Heart right ventricle (tissue), 16 donors: ENCODE results near the gene SPC24. TPM values are rescaled to one million over a fixed set of nuclear protein-coding genes. Genes with fewer than 3 reads are reported as not detected.
"Not testable (repeated sequence)": the region's sequence is repeated elsewhere in the genome, so short reads cannot be mapped to it uniquely, and the experiment has no call there.

Source experiments
- ATAC-seq, 8 donors: fragments of 200-7000 bp; cut with Tn5 transposase; one replicate each; pipeline ENCODE4 v1.9.1; 2020; ENCODE audit warnings: mild to moderate bottlenecking in 8 of 8, moderate library complexity in 8 of 8, moderate number of reproducible peaks in 1 of 8
- DNase-seq, 2 donors: peaks; one replicate each; pipeline ENCODE4 v3.0.0-alpha.2; 2020
- H3K27ac ChIP-seq, 10 donors: fragments of 200-600 bp; sonication (generic) in 2 of 10; one replicate each; pipeline versions ENCODE4 v1.5.0 to v1.8.0; 2020 to 2022; ENCODE audit warnings: mild to moderate bottlenecking in 3 of 10
- H3K27me3 ChIP-seq, 7 donors: fragments of 200-600 bp; one replicate each; pipeline ENCODE4 v1.8.0; 2021 to 2022; ENCODE audit warnings: mild to moderate bottlenecking in 2 of 7
- H3K36me3 ChIP-seq, 9 donors: fragments of 200-600 bp; sonication (generic) in 1 of 9; one replicate each; pipeline versions ENCODE4 v1.5.0 to v1.8.0; 2020 to 2022; ENCODE audit warnings: mild to moderate bottlenecking in 2 of 9
- H3K4me1 ChIP-seq, 9 donors: fragments of 200-600 bp; sonication (generic) in 1 of 9; one replicate each; pipeline versions ENCODE4 v1.5.0 to v1.8.0; 2020 to 2022; ENCODE audit warnings: mild to moderate bottlenecking in 4 of 9
- H3K4me3 ChIP-seq, 10 donors: fragments of 200-600 bp; sonication (generic) in 2 of 10; one replicate each; pipeline versions ENCODE4 v1.5.0 to v1.8.0; 2020 to 2022; ENCODE audit warnings: mild to moderate bottlenecking in 7 of 10, moderate library complexity in 2 of 10
- H3K9me3 ChIP-seq, 11 donors: fragments of 200-600 bp in 10 of 11; sonication (generic) in 2 of 11; one replicate each; pipeline versions ENCODE4 v1.5.0 to v1.8.0; 2013 to 2022; ENCODE audit warnings: mild to moderate bottlenecking in 2 of 11, control low read depth in 1 of 11, moderate library complexity in 1 of 11
- WGBS, 2 donors: extraction: QIAGEN DNeasy Blood & Tissue Kit; methylation state at CpG; one replicate each; pipeline ENCODE4 v1.1.7; 2013; ENCODE audit warnings: inconsistent platforms in 1 of 2; 5-methylcytosine and 5-hydroxymethylcytosine counted together
- intact Hi-C, 10 donors: fragments of 100-400 bp; cut with DNase I; formaldehyde crosslinking; loops; one replicate each; pipeline versions ENCODE4 v1.11.1 to v1.14.2; 2022
- microRNA-seq, 2 donors: library from miRNA; unstranded; fragments of <30 nt; microRNA quantifications; one replicate each; pipeline ENCODE4 v1.2.0, GENCODE V29; 2021
- polyA plus RNA-seq, 2 donors: library from polyadenylated mRNA; stranded (reverse); fragments of 200-250 nt; gene quantifications; one replicate each; pipeline ENCODE4 v1.2.3, GENCODE V29; 2013
- total RNA-seq, 10 donors: library from RNA; stranded (reverse); fragmentation: NEBNext Ultra II Directional in 3 of 10; extraction: Animal tissue kit (Norgen Biotek cat#: 25700) in 3 of 10; gene quantifications; one replicate each; pipeline versions ENCODE4 v1.2.1 to v1.2.4, GENCODE V29; 2021 to 2023
- TF ChIP-seq, protein P1 (sequence below), 9 donors: fragments of 200-600 bp; sonication (generic) in 2 of 9; IDR thresholded peaks; one replicate each; pipeline versions ENCODE4 v1.5.0 to v1.8.0; 2021 to 2022; ENCODE audit warnings: antibody characterized with exemption in 9 of 9, mild to moderate bottlenecking in 5 of 9, moderate library complexity in 1 of 9
- donor health status: Arrhythmogenic right ventricular cardiomyopathy.
- donor health status: ischemic (EF 13 %, LVEDD 7.1; RV severe dilation, severe dysfunction).
- donor health status: healthy with polysubstance abuse.
- donor health status: DM: no; HTN: yes; CAD: no.
- donor health status: DM: no; HTN: no; CAD: no.
- donor health status: ischemic (EF 25% LVEDD 6.9; RV normal size, moderate dysfunction).
- donor health status: ischemic (EF 25% LVEDD 5.7; RV mildly dilated, moderate dysfunction).
- donor health status: healthy.
- donor health status: DM: yes; HTN: yes; CAD: no.
- donor health status: Ischemic cardiomyopathy.
- donor health status: ischemic (EF 35%, LVEDD 5.7; RV mildly dilated, moderate dysfunction).
- donor health status: nonischemic (EF 11% LVEDD 7.7; RV severe dilation, severe dysfunction).
- donor health status: DM: yes; HTN: yes; CAD: no.
- donor health status: PGD.
- donor health status: ischemic (EF 29% LVEDD 5.4; RV normal size, mild dysfunction).
- donor health status: nonischemic (EF 23%, LVEDD 6.1; RV moderate dilation, normal function).

Gene SPC24
- total and polyA plus RNA-seq, 12 donors: 0.93 to 8.5 (median 3.2) TPM

DNA sequence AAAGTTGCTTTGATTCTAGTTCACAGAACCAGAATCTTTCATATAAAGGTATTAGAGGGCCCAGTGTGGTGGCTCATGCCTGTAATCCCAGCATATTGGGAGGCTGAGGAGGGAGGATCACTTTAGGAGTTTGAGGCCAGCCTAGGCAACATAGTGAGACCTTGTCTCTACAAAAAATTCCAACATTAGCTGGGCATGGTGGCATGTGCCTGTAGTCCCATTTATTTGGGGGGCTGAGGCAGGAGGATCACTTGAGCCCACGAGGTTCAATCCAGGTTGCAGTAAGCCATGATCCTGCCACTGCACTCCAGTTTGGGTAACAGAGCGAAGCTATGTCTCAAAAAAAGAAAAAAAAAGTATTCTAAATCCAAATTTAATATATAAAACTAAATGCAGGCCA is 57.3 kb downstream of the SPC24 start:
- Histone ChIP-seq H3K4me1 (peaks cover 4 to 58% (median 43%) of the 10 kb centered on the region in 9 donors), H3K9me3 (peaks cover 0 to 11% (median 4%) of the 10 kb centered on the region in 11 donors), H3K4me3 (no peak overlapping the region), H3K27me3 (no peaks in the 10 kb centered on the region), H3K27ac (no peak overlapping the region), H3K36me3 (peaks cover 0 to 70% (median 9%) of the 10 kb centered on the region in 9 donors)
- 91 to 94% methylated on average over 2 of the region's 2 CpGs for WGBS, 2 donors
- no peak for DNase-seq
- TF ChIP-seq, protein P1, sequence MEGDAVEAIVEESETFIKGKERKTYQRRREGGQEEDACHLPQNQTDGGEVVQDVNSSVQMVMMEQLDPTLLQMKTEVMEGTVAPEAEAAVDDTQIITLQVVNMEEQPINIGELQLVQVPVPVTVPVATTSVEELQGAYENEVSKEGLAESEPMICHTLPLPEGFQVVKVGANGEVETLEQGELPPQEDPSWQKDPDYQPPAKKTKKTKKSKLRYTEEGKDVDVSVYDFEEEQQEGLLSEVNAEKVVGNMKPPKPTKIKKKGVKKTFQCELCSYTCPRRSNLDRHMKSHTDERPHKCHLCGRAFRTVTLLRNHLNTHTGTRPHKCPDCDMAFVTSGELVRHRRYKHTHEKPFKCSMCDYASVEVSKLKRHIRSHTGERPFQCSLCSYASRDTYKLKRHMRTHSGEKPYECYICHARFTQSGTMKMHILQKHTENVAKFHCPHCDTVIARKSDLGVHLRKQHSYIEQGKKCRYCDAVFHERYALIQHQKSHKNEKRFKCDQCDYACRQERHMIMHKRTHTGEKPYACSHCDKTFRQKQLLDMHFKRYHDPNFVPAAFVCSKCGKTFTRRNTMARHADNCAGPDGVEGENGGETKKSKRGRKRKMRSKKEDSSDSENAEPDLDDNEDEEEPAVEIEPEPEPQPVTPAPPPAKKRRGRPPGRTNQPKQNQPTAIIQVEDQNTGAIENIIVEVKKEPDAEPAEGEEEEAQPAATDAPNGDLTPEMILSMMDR (IDR thresholded peaks at IDR 0.05): no peak
- intact Hi-C loops: no loop called here
- ATAC-seq: no peak

GRCh38 chr19:11097367-11097766 is 58.2 kb downstream of the SPC24 start:
- H3K27ac ChIP-seq: peak overlapping the region in 4 of 10 donors; percentile 78 to 99 (median 96)
- DNase-seq, H3K4me3 ChIP-seq, ATAC-seq, H3K27me3 ChIP-seq, intact Hi-C loops: not testable (repeated sequence)
- WGBS, 2 donors: 95 to 96% methylated on average over 6 of the region's 6 CpGs
- peaks cover 0 to 11% (median 4%) of the 10 kb centered on the region in 11 donors for H3K9me3 ChIP-seq
- peaks cover 10 to 68% (median 52%) of the 10 kb centered on the region in 9 donors for H3K4me1 ChIP-seq
- peaks cover 0 to 66% (median 1%) of the 10 kb centered on the region in 9 donors for H3K36me3 ChIP-seq

DNA sequence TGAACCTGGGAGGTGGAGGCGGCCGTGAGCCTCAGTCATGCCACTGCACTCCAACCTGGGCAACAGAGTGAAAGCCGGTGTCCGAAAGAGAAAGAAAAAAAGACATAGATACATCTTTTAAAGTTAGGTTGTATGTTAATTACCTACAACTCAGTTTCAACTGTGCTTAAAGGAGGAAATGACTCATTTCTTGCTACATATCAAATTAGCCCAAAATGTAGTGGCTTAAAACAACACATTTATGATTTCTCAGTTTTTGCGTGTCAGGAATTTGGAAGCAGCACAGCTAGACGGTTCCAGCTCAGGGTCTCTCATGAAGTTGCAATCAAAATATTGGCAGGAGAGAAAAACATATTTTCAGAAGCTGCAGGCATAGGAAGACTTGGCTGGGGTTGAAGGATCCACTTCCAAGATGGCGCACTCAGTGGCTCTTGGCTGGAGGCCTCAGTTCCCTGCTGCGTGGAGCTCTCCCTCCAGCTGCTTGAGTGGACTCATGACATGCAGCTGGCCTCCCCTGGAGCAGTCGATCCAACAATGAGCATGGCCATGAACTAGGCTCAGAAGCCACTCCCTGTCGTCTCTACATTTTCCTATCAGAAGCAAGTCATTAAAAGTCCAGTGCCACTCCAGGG is 59.3 kb downstream of the SPC24 start:
- ATAC-seq (peak; percentile 30 to 67 (median 54)), DNase-seq (peak; percentile 57 to 60)
- H3K4me1 ChIP-seq: peaks cover 15 to 78% (median 62%) of the 10 kb centered on the region in 9 donors
- H3K9me3 ChIP-seq: peaks cover 0 to 11% (median 4%) of the 10 kb centered on the region in 11 donors
- intact Hi-C loops: no loop called here
- peaks cover 0 to 55% (median 0%) of the 10 kb centered on the region in 9 donors for H3K36me3 ChIP-seq
- peak overlapping the region in 1 of 10 donors; percentile 2 for H3K4me3 ChIP-seq
- TF ChIP-seq, protein P1 (IDR thresholded peaks at IDR 0.05): no peak
- H3K27ac ChIP-seq: peak overlapping the region; percentile 21 to 99 (median 75)
- WGBS, 2 donors: 65 to 71% methylated on average over 10 of the region's 10 CpGs
- no peaks in the 10 kb centered on the region for H3K27me3 ChIP-seq

Small RNA genes within 50 kb of the gene (microRNA-seq; reads per million reads assigned to microRNA genes)
- 0 to 2.0 reads per million in 2 donors for gene MIR6886

Other genes with a start within 250 kb of the SPC24 start
- gene YIPF2, start 227.1 kb downstream of the SPC24 start, total RNA-seq: 10 to 100 TPM; 13.7 to 26.0 (median 16.9) TPM
- 10 to 100 TPM; 25.2 to 36.7 TPM for gene YIPF2, start 227.1 kb downstream of the SPC24 start, polyA plus RNA-seq
- gene TIMM29, start 227.0 kb downstream of the SPC24 start, total RNA-seq: 10 to 100 TPM; 10.8 to 16.1 (median 14.5) TPM
- gene TIMM29, start 227.0 kb downstream of the SPC24 start, polyA plus RNA-seq: 10 to 100 TPM; 15.6 to 17.3 TPM
- gene SMARCA4, start 194.8 kb downstream of the SPC24 start, total RNA-seq: 10 to 100 TPM; 35.2 to 54.4 (median 42.2) TPM
- 10 to 100 TPM; 53.0 to 64.8 TPM for gene SMARCA4, start 194.8 kb downstream of the SPC24 start, polyA plus RNA-seq
- 10 to 100 TPM in 8 of 10 donors, 1 to 10 TPM in 2; 4.5 to 76.1 (median 16.4) TPM for gene LDLR, start 66.3 kb downstream of the SPC24 start, total RNA-seq
- 10 to 100 TPM in 1 of 2 donors, 1 to 10 TPM in 1; 7.4 to 24.1 TPM for gene LDLR, start 66.3 kb downstream of the SPC24 start, polyA plus RNA-seq
- 100 to 1,000 TPM; 243 to 355 (median 307) TPM for gene KANK2, start 41.8 kb upstream of the SPC24 start, total RNA-seq
- gene KANK2, start 41.8 kb upstream of the SPC24 start, polyA plus RNA-seq: 100 to 1,000 TPM; 165 to 226 TPM
- 1 to 10 TPM in 2 of 10 donors, under 1 TPM in 2, not detected in 6; 0.34 to 1.8 (median 0.99) TPM for gene ANGPTL8, start 83.8 kb upstream of the SPC24 start, total RNA-seq
- 10 to 100 TPM in 1 of 2 donors, 1 to 10 TPM in 1; 3.9 to 13.0 TPM for gene ANGPTL8, start 83.8 kb upstream of the SPC24 start, polyA plus RNA-seq
- gene DOCK6, start 106.7 kb upstream of the SPC24 start, total RNA-seq: 10 to 100 TPM; 27.6 to 57.2 (median 40.2) TPM
- 10 to 100 TPM; 29.0 to 73.3 TPM for gene DOCK6, start 106.7 kb upstream of the SPC24 start, polyA plus RNA-seq
- gene TSPAN16, start 140.4 kb upstream of the SPC24 start, total RNA-seq: not detected
- not detected for gene TSPAN16, start 140.4 kb upstream of the SPC24 start, polyA plus RNA-seq
- gene RAB3D, start 183.9 kb upstream of the SPC24 start, total RNA-seq: 10 to 100 TPM in 3 of 10 donors, 1 to 10 TPM in 7; 4.5 to 11.6 (median 6.3) TPM
- gene RAB3D, start 183.9 kb upstream of the SPC24 start, polyA plus RNA-seq: 1 to 10 TPM; 2.7 to 3.1 TPM
- 100 to 1,000 TPM in 2 of 10 donors, 10 to 100 TPM in 8; 65.1 to 114 (median 83.8) TPM for gene TMEM205, start 190.5 kb upstream of the SPC24 start, total RNA-seq
- gene TMEM205, start 190.5 kb upstream of the SPC24 start, polyA plus RNA-seq: 100 to 1,000 TPM in 1 of 2 donors, 10 to 100 TPM in 1; 89.4 to 184 TPM
- gene CCDC159, start 190.7 kb upstream of the SPC24 start, total RNA-seq: 10 to 100 TPM; 13.4 to 25.5 (median 19.7) TPM
- 10 to 100 TPM; 13.0 to 79.9 TPM for gene CCDC159, start 190.7 kb upstream of the SPC24 start, polyA plus RNA-seq
- gene PLPPR2, start 199.7 kb upstream of the SPC24 start, total RNA-seq: 10 to 100 TPM in 5 of 10 donors, 1 to 10 TPM in 5; 4.1 to 19.8 (median 10.3) TPM
- 10 to 100 TPM; 10.0 to 13.2 TPM for gene PLPPR2, start 199.7 kb upstream of the SPC24 start, polyA plus RNA-seq
- 1 to 10 TPM in 8 of 10 donors, under 1 TPM in 2; 0.53 to 2.1 (median 1.6) TPM for gene SWSAP1, start 218.9 kb upstream of the SPC24 start, total RNA-seq
- gene SWSAP1, start 218.9 kb upstream of the SPC24 start, polyA plus RNA-seq: 1 to 10 TPM; 2.1 to 3.1 TPM
- gene EPOR, start 228.5 kb upstream of the SPC24 start, total RNA-seq: 1 to 10 TPM; 3.8 to 9.1 (median 4.7) TPM
- gene EPOR, start 228.5 kb upstream of the SPC24 start, polyA plus RNA-seq: 10 to 100 TPM in 1 of 2 donors, 1 to 10 TPM in 1; 6.2 to 14.7 TPM